GM23338 (cell line): ENCODE results near the gene PCBP2. TPM values are rescaled to one million over a fixed set of nuclear protein-coding genes. Genes with fewer than 3 reads are reported as not detected.
"Not testable (repeated sequence)": the region's sequence is repeated elsewhere in the genome, so short reads cannot be mapped to it uniquely, and the experiment has no call there.

ENCODE experiments used
- ATAC-seq: fragments of 200-7000 bp; cut with Tn5 transposase; 3 replicates; pipeline ENCODE4 v1.9.1; 2020
- DNase-seq: peaks from one replicate; pipeline ENCODE4 v3.0.0-alpha.2; 2015; ENCODE audit warnings: low spot score
- H2AFZ ChIP-seq: fragments of 200-600 bp; sonication (generic); 2 replicates; pipeline ENCODE4 v1.8.0; 2016; ENCODE audit warnings: antibody characterized with exemption, mild to moderate bottlenecking, moderate library complexity
- H3F3A ChIP-seq: fragments of 200-600 bp; sonication (generic); replicated peaks from 2 replicates; pipeline ENCODE4 v1.8.0; 2017; ENCODE audit warnings: antibody characterized with exemption, mixed run types, low read depth
- H3K27ac ChIP-seq: fragments of 200-600 bp; sonication (generic); 2 replicates; pipeline ENCODE4 v1.6.1; 2016; ENCODE audit warnings: low read depth
- H3K27me3 ChIP-seq: fragments of 200-600 bp; sonication (generic); 2 replicates; pipeline ENCODE4 v1.8.0; 2016; ENCODE audit warnings: mild to moderate bottlenecking, mixed run types, moderate library complexity; ENCODE audit not compliant: insufficient read depth
- H3K36me3 ChIP-seq: fragments of 200-600 bp; sonication (generic); 2 replicates; pipeline ENCODE4 v1.8.0; 2016; ENCODE audit warnings: mild to moderate bottlenecking; ENCODE audit not compliant: insufficient read depth
- H3K4me1 ChIP-seq: fragments of 200-600 bp; sonication (generic); 2 replicates; pipeline ENCODE4 v1.8.0; 2016; ENCODE audit warnings: mild to moderate bottlenecking, moderate library complexity; ENCODE audit not compliant: insufficient read depth
- H3K4me2 ChIP-seq: fragments of 200-600 bp; sonication (generic); 2 replicates; pipeline ENCODE4 v1.7.1; 2017; ENCODE audit warnings: mixed run types
- H3K4me3 ChIP-seq: fragments of 200-600 bp; sonication (generic); 2 replicates; pipeline ENCODE4 v1.6.1; 2016; ENCODE audit warnings: mixed run types
- H3K79me2 ChIP-seq: fragments of 200-600 bp; sonication (generic); replicated peaks from 2 replicates; pipeline ENCODE4 v1.8.0; 2017; ENCODE audit warnings: mild to moderate bottlenecking; ENCODE audit not compliant: insufficient read depth
- H3K9me2 ChIP-seq: fragments of 200-600 bp; sonication (generic); 2 replicates; pipeline ENCODE4 v1.8.0; 2017; ENCODE audit not compliant: insufficient read depth
- H4K20me1 ChIP-seq: fragments of 200-600 bp; sonication (generic); replicated peaks from 2 replicates; pipeline ENCODE4 v1.8.0; 2017; ENCODE audit warnings: mild to moderate bottlenecking; ENCODE audit not compliant: insufficient read depth
- H3K27ac Mint-ChIP-seq: 2 replicates; pipeline ENCODE4 v1.8.0; 2020; ENCODE audit warnings: inconsistent platforms, mild to moderate bottlenecking, moderate library complexity, mixed read lengths
- H3K27me3 Mint-ChIP-seq: 3 replicates; pipeline ENCODE4 v1.8.0; 2022; ENCODE audit warnings: low read depth, mild to moderate bottlenecking, moderate library complexity, mixed read lengths, inconsistent platforms; ENCODE audit not compliant: insufficient read depth, poor library complexity
- H3K36me3 Mint-ChIP-seq: 3 replicates; pipeline ENCODE4 v1.8.0; 2021; ENCODE audit warnings: low read depth, mild to moderate bottlenecking, inconsistent platforms, moderate library complexity, mixed read lengths
- H3K4me1 Mint-ChIP-seq: 3 replicates; pipeline ENCODE4 v1.8.0; 2020; ENCODE audit warnings: mild to moderate bottlenecking, inconsistent platforms, mixed read lengths
- H3K4me3 Mint-ChIP-seq: 3 replicates; pipeline ENCODE4 v1.8.0; 2021; ENCODE audit warnings: moderate library complexity, mild to moderate bottlenecking, inconsistent platforms, mixed read lengths
- H3K9me3 Mint-ChIP-seq: 3 replicates; pipeline ENCODE4 v1.8.0; 2020; ENCODE audit warnings: moderate library complexity, mild to moderate bottlenecking, inconsistent platforms, mixed read lengths
- CREB1 ChIP-seq: fragments of 250-450 bp; sonication (Bioruptor Pico); IDR thresholded peaks from 2 replicates; pipeline ENCODE4 v1.5.0; 2020; ENCODE audit warnings: low read depth, mild to moderate bottlenecking, moderate library complexity
- EZH2 ChIP-seq: fragments of 200-600 bp; sonication (generic); IDR thresholded peaks from one replicate; pipeline ENCODE4 v1.8.0; 2017; ENCODE audit warnings: antibody characterized with exemption, mild to moderate bottlenecking, low read depth; ENCODE audit not compliant: unreplicated experiment
- EZH2phosphoT487 ChIP-seq: fragments of 200-600 bp; sonication (generic); IDR thresholded peaks from one replicate; pipeline ENCODE4 v1.8.1; 2018; ENCODE audit warnings: antibody characterized with exemption; ENCODE audit not compliant: unreplicated experiment
- NANOG ChIP-seq: IDR thresholded peaks from 2 replicates; pipeline ENCODE4 v1.6.1; 2016; ENCODE audit warnings: antibody characterized with exemption, borderline replicate concordance
- STAT1 ChIP-seq: IDR thresholded peaks from one replicate; pipeline ENCODE4 v1.6.1; 2016; ENCODE audit warnings: antibody characterized with exemption; ENCODE audit not compliant: unreplicated experiment
- polyA plus RNA-seq: library from polyadenylated mRNA; unstranded; fragments of >200 nt; fragmentation: Nextera tagmentation; extraction: Ambion mirVana; gene quantifications from 2 replicates; pipeline ENCODE4 v1.2.1, GENCODE V29; 2016
- total RNA-seq: library from RNA; depleted of rRNA; stranded (reverse); fragments of >200 nt; shearing (Covaris generic); gene quantifications from 2 replicates; pipeline ENCODE4 v1.2.3, GENCODE V29; 2014
- TF ChIP-seq, protein P1 (sequence below), 2 experiments: fragments of 200-600 bp in 1 of 2; sonication (generic) in 1 of 2; conservative IDR thresholded peaks; 2 replicates each; pipeline versions ENCODE4 v1.5.1 to v1.6.1; 2016 to 2017; ENCODE audit warnings: antibody characterized with exemption in 2 of 2, low read depth in 2 of 2, mild to moderate bottlenecking in 2 of 2, moderate library complexity in 1 of 2
- TF ChIP-seq, protein P2 (sequence below): IDR thresholded peaks from 2 replicates; pipeline ENCODE4 v1.6.1; 2016; ENCODE audit warnings: antibody characterized with exemption

Gene PCBP2
- total and polyA plus RNA-seq, 2 experiments from 2014 or later = 397 to 676 TPM

DNA sequence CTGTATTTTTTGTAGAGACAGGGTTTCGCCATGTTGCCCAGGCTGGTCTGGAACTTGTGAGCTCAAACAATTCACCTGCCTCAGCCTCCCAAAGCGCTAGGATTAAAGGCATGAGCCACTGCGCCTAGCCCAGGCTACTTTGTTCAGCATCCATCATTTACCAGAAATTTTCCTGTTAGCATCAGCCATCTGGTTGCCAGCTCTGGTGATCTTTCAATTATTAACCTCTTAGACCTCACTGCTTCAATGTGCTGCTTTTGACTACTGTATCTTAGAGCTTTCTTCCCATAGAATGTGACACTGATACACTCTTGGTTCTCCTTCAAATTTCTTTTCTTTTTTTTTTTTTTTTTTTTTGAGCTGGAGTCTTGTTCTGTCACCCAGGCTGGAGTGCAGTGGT, 33.7 kb upstream of the PCBP2 start (continued):
- TF ChIP-seq CREB1 (CRISPR knock-in tag) (no peak), NANOG (no peak), STAT1 (no peak), EZH2phosphoT487 (no peak)
- TF ChIP-seq, protein P1, sequence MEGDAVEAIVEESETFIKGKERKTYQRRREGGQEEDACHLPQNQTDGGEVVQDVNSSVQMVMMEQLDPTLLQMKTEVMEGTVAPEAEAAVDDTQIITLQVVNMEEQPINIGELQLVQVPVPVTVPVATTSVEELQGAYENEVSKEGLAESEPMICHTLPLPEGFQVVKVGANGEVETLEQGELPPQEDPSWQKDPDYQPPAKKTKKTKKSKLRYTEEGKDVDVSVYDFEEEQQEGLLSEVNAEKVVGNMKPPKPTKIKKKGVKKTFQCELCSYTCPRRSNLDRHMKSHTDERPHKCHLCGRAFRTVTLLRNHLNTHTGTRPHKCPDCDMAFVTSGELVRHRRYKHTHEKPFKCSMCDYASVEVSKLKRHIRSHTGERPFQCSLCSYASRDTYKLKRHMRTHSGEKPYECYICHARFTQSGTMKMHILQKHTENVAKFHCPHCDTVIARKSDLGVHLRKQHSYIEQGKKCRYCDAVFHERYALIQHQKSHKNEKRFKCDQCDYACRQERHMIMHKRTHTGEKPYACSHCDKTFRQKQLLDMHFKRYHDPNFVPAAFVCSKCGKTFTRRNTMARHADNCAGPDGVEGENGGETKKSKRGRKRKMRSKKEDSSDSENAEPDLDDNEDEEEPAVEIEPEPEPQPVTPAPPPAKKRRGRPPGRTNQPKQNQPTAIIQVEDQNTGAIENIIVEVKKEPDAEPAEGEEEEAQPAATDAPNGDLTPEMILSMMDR (conservative IDR thresholded peaks at IDR 0.05; ENCODE audit: low read depth in 2 of 2) = no peak
- TF ChIP-seq, protein P2, sequence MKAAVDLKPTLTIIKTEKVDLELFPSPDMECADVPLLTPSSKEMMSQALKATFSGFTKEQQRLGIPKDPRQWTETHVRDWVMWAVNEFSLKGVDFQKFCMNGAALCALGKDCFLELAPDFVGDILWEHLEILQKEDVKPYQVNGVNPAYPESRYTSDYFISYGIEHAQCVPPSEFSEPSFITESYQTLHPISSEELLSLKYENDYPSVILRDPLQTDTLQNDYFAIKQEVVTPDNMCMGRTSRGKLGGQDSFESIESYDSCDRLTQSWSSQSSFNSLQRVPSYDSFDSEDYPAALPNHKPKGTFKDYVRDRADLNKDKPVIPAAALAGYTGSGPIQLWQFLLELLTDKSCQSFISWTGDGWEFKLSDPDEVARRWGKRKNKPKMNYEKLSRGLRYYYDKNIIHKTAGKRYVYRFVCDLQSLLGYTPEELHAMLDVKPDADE = no peak

- no peak for TF ChIP-seq EZH2
- Histone ChIP-seq H3K4me3 (no peak overlapping the region), H3K4me1 (peaks cover 17% of the 10 kb centered on the region), H3K27ac (no peak overlapping the region), H2AFZ (no peak overlapping the region), H3K27me3 (no peaks in the 10 kb centered on the region), H3K79me2 (no peaks in the 10 kb centered on the region), H3K9me2 (no peaks in the 10 kb centered on the region), H3K4me2 (no peak overlapping the region), H4K20me1 (no peaks in the 10 kb centered on the region), H3K36me3 (no peaks in the 10 kb centered on the region), H3F3A (0 out of 2 replicates have a peak, but pooled peaks cover 3% of the 10 kb centered on the region)
- Mint-ChIP-seq H3K4me3 (no peak overlapping the region), H3K27ac (no peak overlapping the region), H3K9me3 (no peaks in the 10 kb centered on the region), H3K4me1 (peaks cover 31% of the 10 kb centered on the region), H3K27me3 (peaks cover 19% of the 10 kb centered on the region), H3K36me3 (no peaks in the 10 kb centered on the region)
- DNase-seq (no peak), ATAC-seq (no peak)
These were observed 32.1 kb upstream of the PCBP2 start for GRCh38 chr12:53419756-53420155.

GRCh38 chr12:53422247-53422646, 29.7 kb upstream of the PCBP2 start:
- H3K27me3 Mint-ChIP-seq = peaks cover 17% of the 10 kb centered on the region

More at GRCh38 chr12:53422247-53422646, 29.7 kb upstream of the PCBP2 start:
- H3K36me3 Mint-ChIP-seq, H3K27ac Mint-ChIP-seq, H3K4me3 ChIP-seq, H3F3A ChIP-seq, DNase-seq, H3K36me3 ChIP-seq, H3K9me2 ChIP-seq, H4K20me1 ChIP-seq, H3K4me2 ChIP-seq, ATAC-seq, H3K4me3 Mint-ChIP-seq, H3K4me1 ChIP-seq, H2AFZ ChIP-seq, H3K27me3 ChIP-seq, H3K79me2 ChIP-seq, H3K9me3 Mint-ChIP-seq, H3K27ac ChIP-seq: not testable (repeated sequence)
- H3K4me1 Mint-ChIP-seq = peaks cover 15% of the 10 kb centered on the region
